Measurements from ENCODE around the gene SLC2A4. TPM values are rescaled to one million over a fixed set of nuclear protein-coding genes. Genes with fewer than 3 reads are reported as not detected.
"Not testable (repeated sequence)": the region's sequence is repeated elsewhere in the genome, so short reads cannot be mapped to it uniquely, and the experiment has no call there.

Gene SLC2A4
- total RNA-seq, 1 donor from 2014 or later = 0.31 TPM

- H3K4me3 Mint-ChIP-seq = peak within 1 kb of the TSS; percentile 97
- intact Hi-C loops (cut with micrococcal nuclease) = loop anchor here (1.0 to 2.0 kb wide), 10 partner anchors 8 to 357 kb away; partner anchors contain the start of genes EIF5A, GPS2, PLSCR3 and POLR2A
- H3K4me1 Mint-ChIP-seq (ENCODE audit: low read depth) = peaks cover 38% of the 10 kb centered on the region
- no peaks in the 10 kb centered on the region for H3K27me3 Mint-ChIP-seq (ENCODE audit: insufficient read depth)
- H3K27ac Mint-ChIP-seq = peak within 1 kb of the TSS; percentile 94
- H3K9me3 Mint-ChIP-seq = no peaks in the 10 kb centered on the region
- no peak for DNase-seq (ENCODE audit: low spot score)
- no peaks in the 10 kb centered on the region for H3K36me3 Mint-ChIP-seq (ENCODE audit: low read depth)
Observed at GRCh38 chr17:7328840-7329373, 47.4 kb downstream of the SLC2A4 start, which contains the start of gene NEURL4. NEURL4 (minus strand) TSS chr17:7329335; CDS start chr17:7329312, 23 bp downstream.

- Mint-ChIP-seq H3K36me3 (ENCODE audit: low read depth) (no peaks in the 10 kb centered on the region), H3K4me1 (ENCODE audit: low read depth) (peaks cover 38% of the 10 kb centered on the region), H3K27me3 (ENCODE audit: insufficient read depth) (no peaks in the 10 kb centered on the region), H3K4me3 (peak overlapping the region; percentile 93), H3K9me3 (no peaks in the 10 kb centered on the region), H3K27ac (peak overlapping the region; percentile 94)
- intact Hi-C loops (cut with micrococcal nuclease) = loop anchor here (1.0 to 2.0 kb wide), 10 partner anchors 8 to 357 kb away; partner anchors contain the start of genes EIF5A, GPS2, PLSCR3 and POLR2A
- peak; percentile 94 for DNase-seq (ENCODE audit: low spot score)
Observed at GRCh38 chr17:7329374-7329996, 48.0 kb downstream of the SLC2A4 start.

- peak; percentile 76 for DNase-seq (ENCODE audit: low spot score)
- H3K27me3 Mint-ChIP-seq (ENCODE audit: insufficient read depth) = no peaks in the 10 kb centered on the region
- peaks cover 41% of the 10 kb centered on the region for H3K4me1 Mint-ChIP-seq (ENCODE audit: low read depth)
- intact Hi-C loops (cut with micrococcal nuclease) = loop anchor here (1.0 to 2.0 kb wide), 10 partner anchors 7 to 356 kb away; partner anchors contain the start of genes EIF5A, GPS2, PLSCR3 and POLR2A
- H3K27ac Mint-ChIP-seq = peak overlapping the region; percentile 94
- H3K4me3 Mint-ChIP-seq = peak overlapping the region; percentile 93
- H3K9me3 Mint-ChIP-seq = no peaks in the 10 kb centered on the region
- no peaks in the 10 kb centered on the region for H3K36me3 Mint-ChIP-seq (ENCODE audit: low read depth)
Observed at GRCh38 chr17:7329997-7330637, 48.6 kb downstream of the SLC2A4 start.

- DNase-seq (ENCODE audit: low spot score) = no peak
- no peaks in the 10 kb centered on the region for H3K27me3 Mint-ChIP-seq (ENCODE audit: insufficient read depth)
- no peaks in the 10 kb centered on the region for H3K36me3 Mint-ChIP-seq (ENCODE audit: low read depth)
- intact Hi-C loops (cut with micrococcal nuclease) = no loop called here
- H3K4me1 Mint-ChIP-seq (ENCODE audit: low read depth) = peaks cover 46% of the 10 kb centered on the region
- peak overlapping the region; percentile 93 for H3K4me3 Mint-ChIP-seq
- H3K9me3 Mint-ChIP-seq = no peaks in the 10 kb centered on the region
- peak overlapping the region; percentile 40 for H3K27ac Mint-ChIP-seq
Observed at GRCh38 chr17:7330638-7331015, 49.1 kb downstream of the SLC2A4 start.

- Mint-ChIP-seq H3K27me3 (ENCODE audit: insufficient read depth) (no peaks in the 10 kb centered on the region), H3K27ac (peak overlapping the region; percentile 80), H3K4me3 (peak overlapping the region; percentile 69), H3K9me3 (no peaks in the 10 kb centered on the region), H3K36me3 (ENCODE audit: low read depth) (peaks cover 4% of the 10 kb centered on the region), H3K4me1 (ENCODE audit: low read depth) (peaks cover 57% of the 10 kb centered on the region)
- no peak for DNase-seq (ENCODE audit: low spot score)
- intact Hi-C loops (cut with micrococcal nuclease) = no loop called here
Observed at GRCh38 chr17:7332111-7332510, 50.6 kb downstream of the SLC2A4 start.

GRCh38 chr17:7332600-7333069, 51.1 kb downstream of the SLC2A4 start:
- H3K9me3 Mint-ChIP-seq; H3K36me3 Mint-ChIP-seq (ENCODE audit: low read depth); H3K27me3 Mint-ChIP-seq (ENCODE audit: insufficient read depth); intact Hi-C loops (cut with micrococcal nuclease): not testable (repeated sequence)
- peak; percentile 33 for DNase-seq (ENCODE audit: low spot score)
- H3K27ac Mint-ChIP-seq = peak overlapping the region; percentile 80
- peak overlapping the region; percentile 69 for H3K4me3 Mint-ChIP-seq
- H3K4me1 Mint-ChIP-seq (ENCODE audit: low read depth) = peaks cover 61% of the 10 kb centered on the region

GRCh38 chr17:7334938-7335538, 53.5 kb downstream of the SLC2A4 start:
- peaks cover 55% of the 10 kb centered on the region for H3K4me1 Mint-ChIP-seq (ENCODE audit: low read depth)
- peaks cover 15% of the 10 kb centered on the region for H3K36me3 Mint-ChIP-seq (ENCODE audit: low read depth)
- H3K27ac Mint-ChIP-seq = peak overlapping the region; percentile 69
- no peak for DNase-seq (ENCODE audit: low spot score)
- no peaks in the 10 kb centered on the region for H3K27me3 Mint-ChIP-seq (ENCODE audit: insufficient read depth)
- no peaks in the 10 kb centered on the region for H3K9me3 Mint-ChIP-seq
- H3K4me3 Mint-ChIP-seq = peak overlapping the region; percentile 91
- intact Hi-C loops (cut with micrococcal nuclease) = no loop called here

GRCh38 chr17:7335765-7336164, 54.2 kb downstream of the SLC2A4 start:
- intact Hi-C loops (cut with micrococcal nuclease) = loop anchor here (2.0 kb wide), 2 partner anchors 15 to 55 kb away; partner anchors contain the start of gene SLC2A4
- H3K27me3 Mint-ChIP-seq (ENCODE audit: insufficient read depth); H3K9me3 Mint-ChIP-seq; DNase-seq (ENCODE audit: low spot score): not testable (repeated sequence)
- H3K4me3 Mint-ChIP-seq = peak overlapping the region; percentile 91
- peaks cover 17% of the 10 kb centered on the region for H3K36me3 Mint-ChIP-seq (ENCODE audit: low read depth)
- peak overlapping the region; percentile 93 for H3K27ac Mint-ChIP-seq
- H3K4me1 Mint-ChIP-seq (ENCODE audit: low read depth) = peaks cover 54% of the 10 kb centered on the region

GRCh38 chr17:7336240-7337175, 55.0 kb downstream of the SLC2A4 start, which contains the start of gene ACAP1:
ACAP1 (plus strand) TSS chr17:7336529; CDS start chr17:7336735, 206 bp downstream.
- intact Hi-C loops (cut with micrococcal nuclease) = loop anchor here (1.0 to 2.0 kb wide), 3 partner anchors 7 to 56 kb away; partner anchors contain the start of genes NEURL4 and SLC2A4
- peaks cover 19% of the 10 kb centered on the region for H3K36me3 Mint-ChIP-seq (ENCODE audit: low read depth)
- DNase-seq (ENCODE audit: low spot score) = peak; percentile 76
- H3K4me3 Mint-ChIP-seq = peak within 1 kb of the TSS; percentile 91
- peak within 1 kb of the TSS; percentile 93 for H3K27ac Mint-ChIP-seq
- H3K27me3 Mint-ChIP-seq (ENCODE audit: insufficient read depth) = no peaks in the 10 kb centered on the region
- no peaks in the 10 kb centered on the region for H3K9me3 Mint-ChIP-seq
- H3K4me1 Mint-ChIP-seq (ENCODE audit: low read depth) = peaks cover 51% of the 10 kb centered on the region

- H3K27me3 Mint-ChIP-seq (ENCODE audit: insufficient read depth); H3K9me3 Mint-ChIP-seq; DNase-seq (ENCODE audit: low spot score): not testable (repeated sequence)
- H3K4me3 Mint-ChIP-seq = peak overlapping the region; percentile 91
- peaks cover 20% of the 10 kb centered on the region for H3K36me3 Mint-ChIP-seq (ENCODE audit: low read depth)
- peaks cover 45% of the 10 kb centered on the region for H3K4me1 Mint-ChIP-seq (ENCODE audit: low read depth)
- H3K27ac Mint-ChIP-seq = peak overlapping the region; percentile 93
- intact Hi-C loops (cut with micrococcal nuclease) = loop anchor here (1.0 to 2.0 kb wide), 3 partner anchors 8 to 57 kb away; partner anchors contain the start of genes NEURL4 and SLC2A4
Observed at GRCh38 chr17:7337600-7337999, 56.1 kb downstream of the SLC2A4 start.
